ENCODE measurements around the gene CD226. TPM values are rescaled to one million over a fixed set of nuclear protein-coding genes. Genes with fewer than 3 reads are reported as not detected.
"Not testable (repeated sequence)": the region's sequence is repeated elsewhere in the genome, so short reads cannot be mapped to it uniquely, and the experiment has no call there.

Gene CD226
- total and polyA plus RNA-seq, 8 donors, result under 0.01 to 10.5 (median 0.89) TPM; not detected in 1

- H3K4me3 ChIP-seq, result no peak overlapping the region
- no peaks in the 10 kb centered on the region for H3K4me1 ChIP-seq
- H3K9me3 ChIP-seq, result no peaks in the 10 kb centered on the region
- TF ChIP-seq EP300 (IDR thresholded peaks at IDR 0.05) (no peak), POLR2A (IDR thresholded peaks at IDR 0.05) (no peak), POLR2AphosphoS5 (IDR thresholded peaks at IDR 0.05) (no peak)
- TF ChIP-seq, protein P1, sequence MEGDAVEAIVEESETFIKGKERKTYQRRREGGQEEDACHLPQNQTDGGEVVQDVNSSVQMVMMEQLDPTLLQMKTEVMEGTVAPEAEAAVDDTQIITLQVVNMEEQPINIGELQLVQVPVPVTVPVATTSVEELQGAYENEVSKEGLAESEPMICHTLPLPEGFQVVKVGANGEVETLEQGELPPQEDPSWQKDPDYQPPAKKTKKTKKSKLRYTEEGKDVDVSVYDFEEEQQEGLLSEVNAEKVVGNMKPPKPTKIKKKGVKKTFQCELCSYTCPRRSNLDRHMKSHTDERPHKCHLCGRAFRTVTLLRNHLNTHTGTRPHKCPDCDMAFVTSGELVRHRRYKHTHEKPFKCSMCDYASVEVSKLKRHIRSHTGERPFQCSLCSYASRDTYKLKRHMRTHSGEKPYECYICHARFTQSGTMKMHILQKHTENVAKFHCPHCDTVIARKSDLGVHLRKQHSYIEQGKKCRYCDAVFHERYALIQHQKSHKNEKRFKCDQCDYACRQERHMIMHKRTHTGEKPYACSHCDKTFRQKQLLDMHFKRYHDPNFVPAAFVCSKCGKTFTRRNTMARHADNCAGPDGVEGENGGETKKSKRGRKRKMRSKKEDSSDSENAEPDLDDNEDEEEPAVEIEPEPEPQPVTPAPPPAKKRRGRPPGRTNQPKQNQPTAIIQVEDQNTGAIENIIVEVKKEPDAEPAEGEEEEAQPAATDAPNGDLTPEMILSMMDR (IDR thresholded peaks at IDR 0.05), result no peak
- no peaks in the 10 kb centered on the region for H3K27me3 ChIP-seq
- intact Hi-C loops (cut with DNase I; ENCODE audit: low total_unique reads), result no loop called here
- no peaks in the 10 kb centered on the region for H3K36me3 ChIP-seq
- WGBS, 5 donors, result 87 to 96% (median 92%) methylated on average over 2 of the region's 2 CpGs
- no peak for DNase-seq
- H3K27ac ChIP-seq, result no peak overlapping the region
Measured at GRCh38 chr18:69944436-69944835, 3.2 kb downstream of the CD226 start.

DNA sequence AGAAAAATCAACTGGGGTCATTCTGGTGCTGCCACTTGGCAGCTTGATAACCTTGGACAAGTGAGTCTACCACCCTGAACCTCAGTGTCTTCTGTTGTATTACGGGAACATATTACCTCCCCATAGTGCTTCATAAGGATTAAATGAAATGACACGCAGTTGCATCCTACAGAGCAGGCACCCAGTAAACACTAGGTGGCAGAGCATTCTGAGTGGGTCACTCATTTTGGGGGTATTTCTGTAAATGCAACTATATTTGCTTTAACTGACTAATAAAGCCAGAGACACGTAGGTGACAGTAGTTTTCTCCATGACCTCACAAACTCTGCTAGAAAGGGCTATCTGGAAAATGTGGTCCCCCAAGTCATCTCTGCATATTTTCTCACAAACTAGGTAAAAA, 4.7 kb downstream of the CD226 start:
- H3K9me3 ChIP-seq, result no peaks in the 10 kb centered on the region
- TF ChIP-seq EP300 (IDR thresholded peaks at IDR 0.05) (no peak), POLR2A (IDR thresholded peaks at IDR 0.05) (no peak)
- intact Hi-C loops (cut with DNase I; ENCODE audit: low total_unique reads), result no loop called here
- no peak overlapping the region for H3K4me3 ChIP-seq
- H3K27ac ChIP-seq, result no peak overlapping the region
- DNase-seq, result no peak
- H3K4me1 ChIP-seq, result no peaks in the 10 kb centered on the region
- 82 to 97% (median 90%) methylated on average over 3 of the region's 3 CpGs for WGBS, 5 donors
- H3K36me3 ChIP-seq, result no peaks in the 10 kb centered on the region
- no peaks in the 10 kb centered on the region for H3K27me3 ChIP-seq

- H3K27me3 ChIP-seq, result no peaks in the 10 kb centered on the region
- H3K9me3 ChIP-seq, result no peaks in the 10 kb centered on the region
- intact Hi-C loops (cut with DNase I; ENCODE audit: low total_unique reads), result no loop called here
- WGBS, 5 donors, result 67 to 94% (median 90%) methylated on average over 1 of the region's 1 CpG
- DNase-seq, result no peak
- H3K4me3 ChIP-seq, result no peak overlapping the region
- H3K4me1 ChIP-seq, result peaks cover 0 to 9% (median 0%) of the 10 kb centered on the region in 4 donors
- H3K36me3 ChIP-seq, result no peaks in the 10 kb centered on the region
- TF ChIP-seq, protein P1 (IDR thresholded peaks at IDR 0.05), result no peak
- TF ChIP-seq EP300 (IDR thresholded peaks at IDR 0.05) (no peak), POLR2A (IDR thresholded peaks at IDR 0.05) (no peak), POLR2AphosphoS5 (IDR thresholded peaks at IDR 0.05) (no peak)
- no peak overlapping the region for H3K27ac ChIP-seq
Measured at GRCh38 chr18:69941183-69941582, 6.5 kb downstream of the CD226 start.

DNA sequence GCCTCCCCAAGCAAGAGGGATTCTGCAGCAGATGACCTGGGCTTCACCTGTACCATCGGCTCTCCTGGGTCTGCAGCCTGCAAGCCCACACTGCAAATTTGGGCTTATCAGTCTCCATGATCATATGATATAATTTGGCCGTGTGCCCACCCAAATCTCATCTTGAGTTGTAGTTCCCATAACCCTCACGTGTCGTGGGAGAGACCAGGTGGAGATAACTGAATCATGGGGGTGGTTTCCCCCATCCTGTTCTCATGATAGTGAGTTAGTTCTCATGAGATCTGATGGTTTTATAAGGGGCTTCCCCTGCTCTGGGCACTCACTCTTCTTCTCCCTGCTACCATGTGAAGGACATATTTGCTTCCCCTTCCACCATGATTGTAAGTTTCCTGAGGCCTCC, 7.9 kb downstream of the CD226 start:
- DNase-seq; H3K36me3 ChIP-seq; intact Hi-C loops (cut with DNase I; ENCODE audit: low total_unique reads); H3K27me3 ChIP-seq; H3K27ac ChIP-seq; H3K4me3 ChIP-seq; H3K9me3 ChIP-seq: not testable (repeated sequence)
- 77 to 84% (median 78%) methylated on average over 4 of the region's 4 CpGs for WGBS, 5 donors
- H3K4me1 ChIP-seq, result peaks cover 0 to 14% (median 2%) of the 10 kb centered on the region in 4 donors

- TF ChIP-seq EP300 (IDR thresholded peaks at IDR 0.05) (no peak), POLR2A (IDR thresholded peaks at IDR 0.05) (no peak), POLR2AphosphoS5 (IDR thresholded peaks at IDR 0.05) (peak in 1 of 3 donors; percentile 25)
- TF ChIP-seq, protein P1 (IDR thresholded peaks at IDR 0.05), result no peak
- Histone ChIP-seq H3K36me3 (no peaks in the 10 kb centered on the region), H3K27me3 (no peaks in the 10 kb centered on the region), H3K4me1 (peaks cover 0 to 14% (median 2%) of the 10 kb centered on the region in 4 donors), H3K4me3 (no peak overlapping the region), H3K9me3 (no peaks in the 10 kb centered on the region), H3K27ac (peak overlapping the region in 1 of 5 donors; percentile 49)
- intact Hi-C loops (cut with DNase I; ENCODE audit: low total_unique reads), result no loop called here
- WGBS, 5 donors, result 31 to 50% (median 41%) methylated on average over 4 of the region's 4 CpGs
- peak in 1 of 2 donors; percentile 36 for DNase-seq
Measured at GRCh38 chr18:69936191-69936558, 11.5 kb downstream of the CD226 start.

Measured in stomach (tissue), 9 donors.